H1 (cell line): ENCODE measurements around the gene SOX1. TPM values are rescaled to one million over a fixed set of nuclear protein-coding genes. Genes with fewer than 3 reads are reported as not detected.
A peak's percentile ranks its signal among the peaks of the same experiment; 100 is the strongest.

Experiments used
- CTCF ChIA-PET: fragments of 300-600 bp; sonication (Branson Sonifier 250); formaldehyde crosslinking; loops from one replicate; lab custom pipeline; 2021; ENCODE audit not compliant: partially characterized antibody; lab: Charles Lee
- POLR2A ChIA-PET: fragments of 300-600 bp; sonication (Branson Sonifier 250); formaldehyde crosslinking; loops from one replicate; lab custom pipeline; 2021; ENCODE audit warnings: inconsistent platforms; ENCODE audit not compliant: partially characterized antibody; lab: Charles Lee
- DNase-seq, 2 experiments: peaks; one replicate each; pipeline versions ENCODE4 v3.0.0 to v3.0.0-alpha.2; 2010 to 2022; ENCODE audit warnings: low spot score in 2 of 2, low read depth in 1 of 2, mixed read lengths in 1 of 2
- FAIRE-seq: peaks from 2 replicates; lab custom pipeline; 2011; peaks lifted over from hg19 to GRCh38; lab: Jason Lieb, UNC
- H2AFZ ChIP-seq: 2 replicates; pipeline ENCODE4 v1.8.1; 2012; ENCODE audit warnings: low read length, inconsistent platforms
- H2AK5ac ChIP-seq: 2 replicates; pipeline ENCODE4 v1.6.1; 2013; ENCODE audit warnings: low read depth, low read length
- H2BK120ac ChIP-seq: replicated peaks from 2 replicates; pipeline ENCODE3; 2013; ENCODE audit warnings: low read depth, low read length, inconsistent platforms
- H2BK12ac ChIP-seq: 2 replicates; pipeline ENCODE4 v1.6.1; 2013; ENCODE audit warnings: low read depth, low read length
- H2BK15ac ChIP-seq: 2 replicates; pipeline ENCODE4 v1.6.1; 2013; ENCODE audit warnings: low read length
- H2BK20ac ChIP-seq: 2 replicates; pipeline ENCODE4 v1.6.1; 2013; ENCODE audit warnings: low read length
- H2BK5ac ChIP-seq: 2 replicates; pipeline ENCODE4 v1.6.1; 2013; ENCODE audit warnings: low read depth, low read length
- H3K14ac ChIP-seq: 2 replicates; pipeline ENCODE4 v1.6.1; 2013; ENCODE audit warnings: inconsistent platforms; ENCODE audit not compliant: insufficient read length
- H3K18ac ChIP-seq: 2 replicates; pipeline ENCODE4 v1.6.1; 2013; ENCODE audit warnings: low read length; ENCODE audit errors: extremely low read depth
- H3K23ac ChIP-seq: 2 replicates; pipeline ENCODE4 v1.6.1; 2013; ENCODE audit warnings: inconsistent platforms; ENCODE audit not compliant: insufficient read length
- H3K23me2 ChIP-seq: 2 replicates; pipeline ENCODE4 v1.6.1; 2013; ENCODE audit warnings: low read depth, low read length
- H3K27ac ChIP-seq: 2 replicates; pipeline ENCODE4 v1.6.1; 2011; ENCODE audit warnings: low read depth, low read length, inconsistent platforms
- H3K27me3 ChIP-seq, 4 experiments: replicated peaks in 1 of 4; 1 replicate in 1 of 4; 2 replicates in 3 of 4; pipeline versions ENCODE4 v1.6.1 to v1.8.1; 2011 to 2013; ENCODE audit warnings: low read length in 3 of 4, mild to moderate bottlenecking in 3 of 4, inconsistent platforms in 2 of 4, mixed read lengths in 2 of 4, moderate library complexity in 1 of 4; ENCODE audit not compliant: control insufficient read depth in 3 of 4, insufficient read depth in 3 of 4; ENCODE audit errors: extremely low read depth in 1 of 4
- H3K36me3 ChIP-seq, 4 experiments: 2 replicates each; pipeline versions ENCODE4 v1.6.1 to v1.8.1; 2011 to 2013; ENCODE audit warnings: mild to moderate bottlenecking in 4 of 4, low read length in 3 of 4, moderate library complexity in 2 of 4, control low read depth in 1 of 4, inconsistent platforms in 1 of 4; ENCODE audit not compliant: insufficient read depth in 4 of 4, control insufficient read depth in 2 of 4
- H3K4ac ChIP-seq: replicated peaks from 2 replicates; pipeline ENCODE3; 2013; ENCODE audit warnings: low read length, low read depth, mixed read lengths, inconsistent platforms; ENCODE audit not compliant: insufficient read length
- H3K4me1 ChIP-seq, 4 experiments: replicated peaks in 1 of 4; 1 replicate in 1 of 4; 2 replicates in 3 of 4; pipeline versions ENCODE4 v1.6.1 to v1.8.1; 2011 to 2013; ENCODE audit warnings: low read length in 3 of 4, inconsistent platforms in 2 of 4, mixed read lengths in 1 of 4; ENCODE audit not compliant: insufficient read depth in 4 of 4, control insufficient read depth in 3 of 4
- H3K4me2 ChIP-seq, 2 experiments: 2 replicates each; pipeline versions ENCODE4 v1.6.1 to v1.8.1; 2011 to 2013; ENCODE audit warnings: low read depth in 2 of 2, low read length in 2 of 2, control low read depth in 1 of 2, inconsistent platforms in 1 of 2, mild to moderate bottlenecking in 1 of 2; ENCODE audit not compliant: insufficient read depth in 1 of 2
- H3K4me3 ChIP-seq, 4 experiments: fragments of 200-600, 300-600 bp in 1 of 4; sonication (generic), shearing (Covaris generic), sonication (Bioruptor Twin) in 1 of 4; 2 replicates each; pipeline versions ENCODE4 v1.5.1 to v1.8.1; 2011 to 2016; ENCODE audit warnings: low read length in 4 of 4, low read depth in 3 of 4, control low read depth in 2 of 4, inconsistent platforms in 2 of 4, mild to moderate bottlenecking in 2 of 4, mixed read lengths in 1 of 4, moderate library complexity in 1 of 4; ENCODE audit not compliant: insufficient read depth in 2 of 4; ENCODE audit errors: extremely low read depth in 1 of 4
- H3K56ac ChIP-seq: replicated peaks from 2 replicates; pipeline ENCODE3; 2013; ENCODE audit warnings: low read depth, mild to moderate bottlenecking, mixed read lengths, low read length, inconsistent platforms; ENCODE audit not compliant: insufficient read length
- H3K79me1 ChIP-seq: 2 replicates; pipeline ENCODE4 v1.6.1; 2013; ENCODE audit warnings: low read depth, low read length, control low read depth
- H3K79me2 ChIP-seq, 2 experiments: 2 replicates each; pipeline versions ENCODE4 v1.6.1 to v1.8.1; 2012 to 2013; ENCODE audit warnings: low read length in 2 of 2, mild to moderate bottlenecking in 2 of 2, inconsistent platforms in 1 of 2; ENCODE audit not compliant: insufficient read depth in 2 of 2, control insufficient read depth in 1 of 2
- H3K9ac ChIP-seq, 4 experiments: replicated peaks in 1 of 4; 1 replicate in 1 of 4; 2 replicates in 3 of 4; pipeline versions ENCODE4 v1.6.1 to v1.8.1; 2011 to 2013; ENCODE audit warnings: low read depth in 3 of 4, low read length in 3 of 4, control low read depth in 2 of 4, mild to moderate bottlenecking in 2 of 4, moderate library complexity in 2 of 4, inconsistent platforms in 1 of 4; ENCODE audit errors: extremely low read depth in 1 of 4
- H3K9me3 ChIP-seq, 2 experiments: 2 replicates each; pipeline versions ENCODE4 v1.6.1 to v1.8.1; 2012 to 2013; ENCODE audit warnings: mild to moderate bottlenecking in 2 of 2, moderate library complexity in 2 of 2, control low read depth in 1 of 2, inconsistent platforms in 1 of 2, low read depth in 1 of 2, low read length in 1 of 2, mixed read lengths in 1 of 2; ENCODE audit not compliant: insufficient read depth in 2 of 2
- H4K20me1 ChIP-seq, 2 experiments: replicated peaks in 1 of 2; 2 replicates each; pipeline versions ENCODE3 to v1.8.1; 2011 to 2013; ENCODE audit warnings: inconsistent platforms in 2 of 2, low read length in 2 of 2, mild to moderate bottlenecking in 1 of 2; ENCODE audit not compliant: insufficient read depth in 2 of 2, control insufficient read depth in 1 of 2
- H4K5ac ChIP-seq: 2 replicates; pipeline ENCODE4 v1.6.1; 2013; ENCODE audit warnings: low read length, low read depth, mixed read lengths, inconsistent platforms; ENCODE audit not compliant: insufficient read length
- H4K8ac ChIP-seq: 2 replicates; pipeline ENCODE4 v1.8.0; 2013; ENCODE audit warnings: mild to moderate bottlenecking, moderate library complexity, low read length, inconsistent platforms; ENCODE audit not compliant: insufficient read depth; ENCODE audit errors: extremely low read depth
- H4K91ac ChIP-seq: replicated peaks from 2 replicates; pipeline ENCODE3; 2013; ENCODE audit warnings: low read length, mixed read lengths, inconsistent platforms; ENCODE audit not compliant: insufficient read length
- BRCA1 ChIP-seq: IDR thresholded peaks from 2 replicates; pipeline ENCODE4 v1.6.1; 2012; ENCODE audit warnings: low read depth, low read length, improper control_type of control experiment
- CBX8 ChIP-seq: fragments of 300-800, 300-1000 bp; sonication (generic); IDR thresholded peaks from 2 replicates; pipeline ENCODE4 v1.7.1; 2016; ENCODE audit warnings: low read depth, low read length, borderline replicate concordance
- PHF8 ChIP-seq: fragments of 200-600 bp; sonication (generic); conservative IDR thresholded peaks from 2 replicates; pipeline ENCODE4 v1.7.1; 2012; ENCODE audit warnings: low read depth, mild to moderate bottlenecking, inconsistent platforms, low read length, moderate library complexity
- SIN3A ChIP-seq, 2 experiments: IDR thresholded peaks in 1 of 2; conservative IDR thresholded peaks in 1 of 2; 2 replicates each; pipeline ENCODE4 v1.6.1; 2011 to 2012; ENCODE audit warnings: low read length in 2 of 2, improper control_type of control experiment in 1 of 2, low read depth in 1 of 2, mild to moderate bottlenecking in 1 of 2
- WGBS, 2 experiments: shearing (Covaris generic) in 1 of 2; methylation state at CpG; one replicate each; pipeline versions ENCODE4 v1.1.6 to v1.1.7; 2013 to 2015; ENCODE audit warnings: low lambda C conversion rate in 2 of 2, mixed read lengths in 2 of 2, inconsistent platforms in 1 of 2, low coverage in 1 of 2, missing lambda C conversion rate in 1 of 2; ENCODE audit not compliant: insufficient replicate concordance in 2 of 2, insufficient coverage in 1 of 2, insufficient read length in 1 of 2; ENCODE audit errors: extremely low coverage in 1 of 2, missing lambda C conversion rate in 1 of 2; 5-methylcytosine and 5-hydroxymethylcytosine counted together
- polyA plus RNA-seq, 7 experiments: library from polyadenylated mRNA; depleted of rRNA in 3 of 7; stranded (reverse) in 5 of 7; unstranded in 2 of 7; fragments of >200 nt in 5 of 7; fragments of 200-250 nt in 2 of 7; gene quantifications; 1 replicate in 5 of 7; 2 replicates in 1 of 7; 4 replicates in 1 of 7; pipeline versions ENCODE4 v1.2.1 to v1.2.3, GENCODE V29; 2011 to 2013; ENCODE audit warnings: missing spikeins in 2 of 7, mixed read lengths in 2 of 7
- total RNA-seq: library from RNA; stranded (reverse); fragmentation: NEBNext Ultra II Directional; extraction: Animal tissue kit (Norgen Biotek cat#: 25700); gene quantifications from 2 replicates; pipeline ENCODE4 v1.2.1, GENCODE V29; 2021
- TF ChIP-seq, protein P1 (sequence below): IDR thresholded peaks from 2 replicates; pipeline ENCODE4 v1.6.1; 2011; ENCODE audit warnings: low read length, improper control_type of control experiment

The SOX1 gene
- total and polyA plus RNA-seq, 2 of the 8 experiments (the other 6 are each of a cell fraction or from before 2014, with no cell fraction given) = 0.03 to 0.09 TPM

DNA sequence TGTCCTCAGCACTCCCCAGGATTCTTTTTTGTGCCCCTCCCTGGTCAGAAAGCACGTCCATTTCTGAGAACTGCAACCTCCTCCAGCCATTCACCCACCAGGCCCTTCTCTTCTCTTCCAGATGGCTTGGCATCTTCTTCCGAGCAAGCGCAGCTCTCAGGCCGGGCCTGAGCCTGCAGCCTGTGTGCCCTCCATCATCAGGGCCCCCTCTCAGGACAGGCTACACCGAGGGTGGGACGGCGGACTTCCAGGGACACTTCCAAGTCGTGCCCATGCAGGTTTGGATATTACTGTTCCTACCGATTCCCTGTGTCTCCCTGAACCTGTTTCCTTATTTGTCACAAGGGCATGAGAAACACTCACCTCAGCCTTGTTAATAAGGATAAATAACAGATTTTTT lies 28.4 kb downstream of the SOX1 start:
- H3K18ac ChIP-seq = no peak overlapping the region
- ChIA-PET POLR2A (no interaction called here), CTCF (interaction anchor here (0.7 kb wide), 1 partner anchor 20 kb away, joined by 3 read pairs; no protein-coding TSS in a partner anchor)
- no peak overlapping the region for H3K23ac ChIP-seq
- H3K23me2 ChIP-seq = no peaks in the 10 kb centered on the region
- 90% methylated on average over 9 of the region's 9 CpGs; no CpG with 5 or more reads in 1 of the 2 experiments for WGBS, 2 experiments
- no peak overlapping the region for H3K9ac ChIP-seq
- H2BK15ac ChIP-seq = no peak overlapping the region
- no peak overlapping the region for H3K27ac ChIP-seq
- no peak overlapping the region for H2BK120ac ChIP-seq
- H3K27me3 ChIP-seq = peaks cover 0 to 4% (median 2%) of the 10 kb centered on the region in 4 experiments; a peak in 2 of 7 replicates
- H3K56ac ChIP-seq = no peak overlapping the region
- H2AFZ ChIP-seq = no peak overlapping the region
- H4K5ac ChIP-seq = no peak overlapping the region
- H3K4ac ChIP-seq = no peak overlapping the region
- no peaks in the 10 kb centered on the region for H3K36me3 ChIP-seq
- no peak overlapping the region for H2BK20ac ChIP-seq
- DNase-seq (peak in 1 of 2 experiments; percentile 19), FAIRE-seq (no peak)
- no peaks in the 10 kb centered on the region for H3K79me2 ChIP-seq
- H2AK5ac ChIP-seq = no peak overlapping the region
- H4K20me1 ChIP-seq = no peaks in the 10 kb centered on the region
- no peak overlapping the region for H4K8ac ChIP-seq
- no peaks in the 10 kb centered on the region for H3K79me1 ChIP-seq
- no peak overlapping the region for H3K4me2 ChIP-seq
- H3K14ac ChIP-seq = no peak overlapping the region
- H3K4me3 ChIP-seq = no peak overlapping the region
- H3K4me1 ChIP-seq = peaks cover 0 to 12% (median 0%) of the 10 kb centered on the region in 4 experiments; a peak in 3 of 7 replicates
- H4K91ac ChIP-seq = no peak overlapping the region
- H2BK5ac ChIP-seq = no peak overlapping the region
- H2BK12ac ChIP-seq = no peak overlapping the region
- H3K9me3 ChIP-seq = no peaks in the 10 kb centered on the region
- TF ChIP-seq CBX8 (no peak), SIN3A (conservative IDR thresholded peaks at IDR 0.05 in 1 of 2, IDR thresholded peaks at IDR 0.05 in 1 of 2; ENCODE audit: low read depth in 1 of 2, low read length in 2 of 2) (no peak), BRCA1 (no peak), PHF8 (no peak)
- TF ChIP-seq, protein P1, sequence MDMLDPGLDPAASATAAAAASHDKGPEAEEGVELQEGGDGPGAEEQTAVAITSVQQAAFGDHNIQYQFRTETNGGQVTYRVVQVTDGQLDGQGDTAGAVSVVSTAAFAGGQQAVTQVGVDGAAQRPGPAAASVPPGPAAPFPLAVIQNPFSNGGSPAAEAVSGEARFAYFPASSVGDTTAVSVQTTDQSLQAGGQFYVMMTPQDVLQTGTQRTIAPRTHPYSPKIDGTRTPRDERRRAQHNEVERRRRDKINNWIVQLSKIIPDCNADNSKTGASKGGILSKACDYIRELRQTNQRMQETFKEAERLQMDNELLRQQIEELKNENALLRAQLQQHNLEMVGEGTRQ = no peak
